ENCODE results near the gene TMX4.

The TMX4 gene

GRCh38 chr20:7996898-7997297 lies 22.7 kb downstream of the TMX4 start:
- Histone ChIP-seq H3K36me3 (ENCODE audit: insufficient read depth) (no peaks in the 10 kb centered on the region), H3K27ac (no peak overlapping the region), H3K4me1 (ENCODE audit: low read depth, poor library complexity, severe bottlenecking) (no peaks in the 10 kb centered on the region), H3K27me3 (ENCODE audit: insufficient read depth, low read depth) (no peaks in the 10 kb centered on the region), H2AFZ (ENCODE audit: low read depth) (no peak overlapping the region), H3K79me2 (ENCODE audit: insufficient read depth, low read depth) (no peaks in the 10 kb centered on the region), H3K4me2 (no peak overlapping the region), H4K20me1 (ENCODE audit: insufficient read depth) (no peaks in the 10 kb centered on the region), H3K9ac (no peak overlapping the region), H3K4me3 (IDR thresholded peaks at IDR 0.05; ENCODE audit: insufficient read depth, low read depth, low read length) (no peak overlapping the region)
- no peak for TF ChIP-seq CTCF (conservative IDR thresholded peaks at IDR 0.05; ENCODE audit: low read depth, low read length)

- no peak overlapping the region for H3K27ac ChIP-seq
- no peak overlapping the region for H3K4me2 ChIP-seq
- no peak overlapping the region for H3K4me3 ChIP-seq (IDR thresholded peaks at IDR 0.05; ENCODE audit: insufficient read depth, low read depth, low read length)
- H3K27me3 ChIP-seq (ENCODE audit: insufficient read depth, low read depth) = no peaks in the 10 kb centered on the region
- no peak overlapping the region for H2AFZ ChIP-seq (ENCODE audit: low read depth)
- no peaks in the 10 kb centered on the region for H3K79me2 ChIP-seq (ENCODE audit: insufficient read depth, low read depth)
- no peaks in the 10 kb centered on the region for H3K36me3 ChIP-seq (ENCODE audit: insufficient read depth)
- no peaks in the 10 kb centered on the region for H3K4me1 ChIP-seq (ENCODE audit: low read depth, poor library complexity, severe bottlenecking)
- TF ChIP-seq CTCF (conservative IDR thresholded peaks at IDR 0.05; ENCODE audit: low read depth, low read length) = no peak
- no peak overlapping the region for H3K9ac ChIP-seq
- no peaks in the 10 kb centered on the region for H4K20me1 ChIP-seq (ENCODE audit: insufficient read depth)
Observed at GRCh38 chr20:7994809-7995208, 24.8 kb downstream of the TMX4 start.

- H2AFZ ChIP-seq (ENCODE audit: low read depth) = no peak overlapping the region
- no peak overlapping the region for H3K9ac ChIP-seq
- H4K20me1 ChIP-seq (ENCODE audit: insufficient read depth) = no peaks in the 10 kb centered on the region
- no peak overlapping the region for H3K4me3 ChIP-seq (IDR thresholded peaks at IDR 0.05; ENCODE audit: insufficient read depth, low read depth, low read length)
- H3K36me3 ChIP-seq (ENCODE audit: insufficient read depth) = no peaks in the 10 kb centered on the region
- H3K4me1 ChIP-seq (ENCODE audit: low read depth, poor library complexity, severe bottlenecking) = no peaks in the 10 kb centered on the region
- no peaks in the 10 kb centered on the region for H3K27me3 ChIP-seq (ENCODE audit: insufficient read depth, low read depth)
- TF ChIP-seq CTCF (conservative IDR thresholded peaks at IDR 0.05; ENCODE audit: low read depth, low read length) = no peak
- no peak overlapping the region for H3K4me2 ChIP-seq
- no peaks in the 10 kb centered on the region for H3K79me2 ChIP-seq (ENCODE audit: insufficient read depth, low read depth)
- H3K27ac ChIP-seq = no peak overlapping the region
Observed at GRCh38 chr20:7993703-7994102, 25.9 kb downstream of the TMX4 start.

DNA sequence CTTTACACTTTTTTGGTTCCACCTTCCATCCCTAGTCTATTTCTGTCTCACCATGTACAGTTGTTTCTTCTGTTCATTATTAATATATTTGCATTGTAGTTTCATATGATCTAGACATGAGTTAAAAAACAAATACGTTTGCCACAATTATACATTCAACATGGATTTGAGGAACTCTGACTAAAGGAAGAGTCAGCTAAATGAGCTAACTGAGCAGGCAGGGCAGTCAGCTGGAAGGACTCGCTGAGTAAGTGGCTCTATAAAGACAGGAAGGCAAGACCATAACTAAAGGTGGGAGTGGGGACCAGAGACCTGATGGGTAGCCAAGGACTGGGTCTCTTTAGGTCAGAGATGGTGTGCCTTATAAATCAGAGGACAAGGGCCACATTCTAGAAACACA lies 26.3 kb downstream of the TMX4 start:
- Histone ChIP-seq H3K79me2 (ENCODE audit: insufficient read depth, low read depth) (no peaks in the 10 kb centered on the region), H3K36me3 (ENCODE audit: insufficient read depth) (no peaks in the 10 kb centered on the region), H3K9ac (no peak overlapping the region), H4K20me1 (ENCODE audit: insufficient read depth) (no peaks in the 10 kb centered on the region), H3K27ac (no peak overlapping the region), H2AFZ (ENCODE audit: low read depth) (no peak overlapping the region), H3K27me3 (ENCODE audit: insufficient read depth, low read depth) (no peaks in the 10 kb centered on the region), H3K4me1 (ENCODE audit: low read depth, poor library complexity, severe bottlenecking) (no peaks in the 10 kb centered on the region), H3K4me3 (IDR thresholded peaks at IDR 0.05; ENCODE audit: insufficient read depth, low read depth, low read length) (no peak overlapping the region), H3K4me2 (no peak overlapping the region)
- no peak for TF ChIP-seq CTCF (conservative IDR thresholded peaks at IDR 0.05; ENCODE audit: low read depth, low read length)

GRCh38 chr20:7990385-7990784 lies 29.2 kb downstream of the TMX4 start:
- no peak overlapping the region for H3K27ac ChIP-seq
- H2AFZ ChIP-seq (ENCODE audit: low read depth) = no peak overlapping the region
- H3K4me2 ChIP-seq = no peak overlapping the region
- no peak overlapping the region for H3K4me3 ChIP-seq (IDR thresholded peaks at IDR 0.05; ENCODE audit: insufficient read depth, low read depth, low read length)
- no peak for TF ChIP-seq CTCF (conservative IDR thresholded peaks at IDR 0.05; ENCODE audit: low read depth, low read length)
- no peaks in the 10 kb centered on the region for H3K4me1 ChIP-seq (ENCODE audit: low read depth, poor library complexity, severe bottlenecking)
- H3K36me3 ChIP-seq (ENCODE audit: insufficient read depth) = no peaks in the 10 kb centered on the region
- no peaks in the 10 kb centered on the region for H3K79me2 ChIP-seq (ENCODE audit: insufficient read depth, low read depth)
- H3K9ac ChIP-seq = no peak overlapping the region
- H3K27me3 ChIP-seq (ENCODE audit: insufficient read depth, low read depth) = no peaks in the 10 kb centered on the region
- no peaks in the 10 kb centered on the region for H4K20me1 ChIP-seq (ENCODE audit: insufficient read depth)
